H9 (cell line): ENCODE data around the gene TMEM178B. TPM values are rescaled to one million over a fixed set of nuclear protein-coding genes. Genes with fewer than 3 reads are reported as not detected.

Source experiments
- DNase-seq: peaks from one replicate; pipeline ENCODE4 v3.0.0-alpha.2; 2017
- H2AFZ ChIP-seq: one replicate; pipeline ENCODE4 v1.6.1; 2013; ENCODE audit warnings: mild to moderate bottlenecking, low read length, control low read depth, moderate library complexity
- H2AK5ac ChIP-seq: 2 replicates; pipeline ENCODE4 v1.6.1; 2013; ENCODE audit warnings: low read length, control low read depth, mixed read lengths; ENCODE audit not compliant: insufficient read length
- H2BK120ac ChIP-seq: one replicate; pipeline ENCODE4 v1.6.1; 2013; ENCODE audit warnings: low read depth, mild to moderate bottlenecking, low read length, control low read depth, inconsistent platforms; ENCODE audit not compliant: poor library complexity, severe bottlenecking
- H2BK12ac ChIP-seq: 2 replicates; pipeline ENCODE4 v1.6.1; 2013; ENCODE audit warnings: low read length, control low read depth, mixed read lengths, low read depth; ENCODE audit not compliant: insufficient read length
- H2BK15ac ChIP-seq: 2 replicates; pipeline ENCODE4 v1.6.1; 2013; ENCODE audit warnings: low read depth, low read length, control low read depth
- H2BK20ac ChIP-seq: one replicate; pipeline ENCODE4 v1.6.1; 2013; ENCODE audit warnings: low read depth, mild to moderate bottlenecking, low read length, control low read depth, inconsistent platforms; ENCODE audit not compliant: poor library complexity, severe bottlenecking
- H2BK5ac ChIP-seq: 2 replicates; pipeline ENCODE4 v1.6.1; 2013; ENCODE audit warnings: low read length, control low read depth, mixed read lengths; ENCODE audit not compliant: insufficient read length
- H3K14ac ChIP-seq: 2 replicates; pipeline ENCODE4 v1.6.1; 2013; ENCODE audit warnings: low read length, control low read depth; ENCODE audit not compliant: insufficient read depth
- H3K18ac ChIP-seq: 2 replicates; pipeline ENCODE4 v1.6.1; 2013; ENCODE audit warnings: low read depth, mild to moderate bottlenecking, mixed read lengths, low read length, control low read depth; ENCODE audit not compliant: insufficient read length
- H3K23ac ChIP-seq: 2 replicates; pipeline ENCODE4 v1.6.1; 2013; ENCODE audit warnings: low read length, control low read depth, mixed read lengths, low read depth; ENCODE audit not compliant: insufficient read length
- H3K23me2 ChIP-seq: 2 replicates; pipeline ENCODE4 v1.6.1; 2013; ENCODE audit warnings: low read depth, mild to moderate bottlenecking, mixed read lengths, low read length, control low read depth; ENCODE audit not compliant: insufficient read length, poor library complexity, severe bottlenecking
- H3K27ac ChIP-seq: 2 replicates; pipeline ENCODE4 v1.5.1; 2013; ENCODE audit warnings: low read length, control low read depth, mixed read lengths, low read depth; ENCODE audit not compliant: insufficient read length
- H3K27me3 ChIP-seq: 2 replicates; pipeline ENCODE4 v1.6.1; 2013; ENCODE audit warnings: low read length, control low read depth, inconsistent platforms; ENCODE audit not compliant: insufficient read depth
- H3K4ac ChIP-seq: 2 replicates; pipeline ENCODE4 v1.6.1; 2013; ENCODE audit warnings: low read depth, mild to moderate bottlenecking, control low read depth, inconsistent platforms, low read length, moderate library complexity
- H3K4me1 ChIP-seq: 2 replicates; pipeline ENCODE4 v1.6.1; 2013; ENCODE audit warnings: low read length, control low read depth, inconsistent platforms; ENCODE audit not compliant: insufficient read depth
- H3K4me2 ChIP-seq: 2 replicates; pipeline ENCODE4 v1.6.1; 2013; ENCODE audit warnings: low read length, control low read depth, mixed read lengths; ENCODE audit not compliant: insufficient read length, insufficient read depth
- H3K56ac ChIP-seq: 2 replicates; pipeline ENCODE4 v1.6.1; 2013; ENCODE audit warnings: low read depth, mild to moderate bottlenecking, mixed read lengths, low read length, control low read depth; ENCODE audit not compliant: insufficient read length
- H3K79me1 ChIP-seq: 2 replicates; pipeline ENCODE4 v1.6.1; 2013; ENCODE audit warnings: low read depth, mild to moderate bottlenecking, moderate library complexity, low read length, control low read depth, inconsistent platforms; ENCODE audit not compliant: insufficient read depth, poor library complexity, severe bottlenecking
- H3K79me2 ChIP-seq: 2 replicates; pipeline ENCODE4 v1.6.1; 2013; ENCODE audit warnings: low read length, control low read depth, inconsistent platforms; ENCODE audit not compliant: insufficient read depth
- H3K9ac ChIP-seq: 2 replicates; pipeline ENCODE4 v1.6.1; 2013; ENCODE audit warnings: low read length, control low read depth, mixed read lengths; ENCODE audit not compliant: insufficient read length; ENCODE audit errors: extremely low read depth
- H3K9me3 ChIP-seq: one replicate; pipeline ENCODE4 v1.6.1; 2013; ENCODE audit warnings: low read depth, low read length, inconsistent platforms; ENCODE audit not compliant: control insufficient read depth
- H3T11ph ChIP-seq: one replicate; pipeline ENCODE4 v1.6.1; 2013; ENCODE audit warnings: mild to moderate bottlenecking, low read length, control low read depth, inconsistent platforms
- H4K20me1 ChIP-seq: one replicate; pipeline ENCODE4 v1.6.1; 2013; ENCODE audit not compliant: control insufficient read depth, insufficient read length, insufficient read depth
- H4K5ac ChIP-seq: 2 replicates; pipeline ENCODE4 v1.6.1; 2013; ENCODE audit warnings: low read depth, mild to moderate bottlenecking, mixed read lengths, low read length, control low read depth; ENCODE audit not compliant: insufficient read length
- H4K8ac ChIP-seq: replicated peaks from 2 replicates; pipeline ENCODE4 v1.6.1; 2013; ENCODE audit warnings: low read length, control low read depth, mixed read lengths, low read depth; ENCODE audit not compliant: insufficient read length
- H4K91ac ChIP-seq: 2 replicates; pipeline ENCODE4 v1.6.1; 2013; ENCODE audit warnings: low read depth, mild to moderate bottlenecking, moderate library complexity, mixed read lengths, low read length, control low read depth; ENCODE audit not compliant: insufficient read length
- H3K27ac Mint-ChIP-seq, 3 experiments: 2 replicates in 2 of 3; 3 replicates in 1 of 3; pipeline ENCODE4 v1.8.0; 2020 to 2021; ENCODE audit warnings: mixed read lengths in 3 of 3, mild to moderate bottlenecking in 1 of 3, moderate library complexity in 1 of 3
- H3K27me3 Mint-ChIP-seq: 2 replicates; pipeline ENCODE4 v1.8.0; 2021; ENCODE audit warnings: low read depth, mild to moderate bottlenecking, moderate library complexity, mixed read lengths
- H3K36me3 Mint-ChIP-seq, 3 experiments: 2 replicates in 2 of 3; 3 replicates in 1 of 3; pipeline ENCODE4 v1.8.0; 2020 to 2021; ENCODE audit warnings: low read depth in 3 of 3, mixed read lengths in 3 of 3; ENCODE audit not compliant: insufficient read depth in 1 of 3
- H3K4me1 Mint-ChIP-seq, 2 experiments: 2 replicates each; pipeline ENCODE4 v1.8.0; 2020; ENCODE audit warnings: mixed read lengths in 2 of 2
- H3K4me3 Mint-ChIP-seq, 2 experiments: 2 replicates in 1 of 2; 3 replicates in 1 of 2; pipeline ENCODE4 v1.8.0; 2020 to 2021; ENCODE audit warnings: mild to moderate bottlenecking in 2 of 2, mixed read lengths in 2 of 2, moderate library complexity in 1 of 2
- H3K9me3 Mint-ChIP-seq, 2 experiments: 2 replicates in 1 of 2; 3 replicates in 1 of 2; pipeline ENCODE4 v1.8.0; 2020; ENCODE audit warnings: mild to moderate bottlenecking in 2 of 2, mixed read lengths in 2 of 2, moderate library complexity in 1 of 2
- WGBS: extraction: QIAGEN DNeasy Blood & Tissue Kit; methylation state at CpG from one replicate; pipeline ENCODE4 v1.1.7; 2013; ENCODE audit warnings: missing lambda C conversion rate, low lambda C conversion rate, mixed read lengths; ENCODE audit not compliant: insufficient read length; ENCODE audit errors: extremely low coverage; 5-methylcytosine and 5-hydroxymethylcytosine counted together
- total RNA-seq: library from RNA; stranded (reverse); gene quantifications from 2 replicates; pipeline ENCODE4 v1.2.1, GENCODE V29; 2021
- TF ChIP-seq, protein P1 (sequence below): fragments of 200-600 bp; sonication (generic); conservative IDR thresholded peaks from 3 replicates; pipeline ENCODE4 v1.8.0; 2021; ENCODE audit warnings: antibody characterized with exemption, mild to moderate bottlenecking

TMEM178B gene
- total RNA-seq, 1 experiment from 2014 or later = 11.3 TPM

DNA sequence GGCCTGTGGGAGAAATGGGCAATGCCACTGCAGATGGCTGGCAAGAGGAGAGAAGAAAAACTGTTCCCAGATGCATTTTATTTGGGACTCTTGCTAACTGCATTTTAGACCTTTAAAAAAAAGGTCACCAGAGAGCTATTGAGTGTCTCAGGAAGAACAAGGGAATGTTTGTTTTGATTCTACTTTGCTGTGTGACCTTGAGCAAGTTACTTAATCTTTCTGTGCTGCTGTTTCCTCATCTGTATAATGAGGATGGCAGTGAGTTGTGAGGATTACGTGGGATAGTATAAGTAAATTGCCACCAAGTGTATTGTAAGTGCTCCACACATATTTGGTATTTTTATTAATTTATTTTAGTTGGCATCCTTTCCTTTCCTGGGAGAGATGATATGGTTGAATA is 335.4 kb downstream of the TMEM178B start:
- no peaks in the 10 kb centered on the region for H3K79me2 ChIP-seq
- no peak overlapping the region for H2BK120ac ChIP-seq
- H3K4me1 Mint-ChIP-seq = peaks cover 55 to 56% of the 10 kb centered on the region in 2 experiments
- no peaks in the 10 kb centered on the region for H3K9me3 Mint-ChIP-seq
- H4K91ac ChIP-seq = no peak overlapping the region
- TF ChIP-seq, protein P1, sequence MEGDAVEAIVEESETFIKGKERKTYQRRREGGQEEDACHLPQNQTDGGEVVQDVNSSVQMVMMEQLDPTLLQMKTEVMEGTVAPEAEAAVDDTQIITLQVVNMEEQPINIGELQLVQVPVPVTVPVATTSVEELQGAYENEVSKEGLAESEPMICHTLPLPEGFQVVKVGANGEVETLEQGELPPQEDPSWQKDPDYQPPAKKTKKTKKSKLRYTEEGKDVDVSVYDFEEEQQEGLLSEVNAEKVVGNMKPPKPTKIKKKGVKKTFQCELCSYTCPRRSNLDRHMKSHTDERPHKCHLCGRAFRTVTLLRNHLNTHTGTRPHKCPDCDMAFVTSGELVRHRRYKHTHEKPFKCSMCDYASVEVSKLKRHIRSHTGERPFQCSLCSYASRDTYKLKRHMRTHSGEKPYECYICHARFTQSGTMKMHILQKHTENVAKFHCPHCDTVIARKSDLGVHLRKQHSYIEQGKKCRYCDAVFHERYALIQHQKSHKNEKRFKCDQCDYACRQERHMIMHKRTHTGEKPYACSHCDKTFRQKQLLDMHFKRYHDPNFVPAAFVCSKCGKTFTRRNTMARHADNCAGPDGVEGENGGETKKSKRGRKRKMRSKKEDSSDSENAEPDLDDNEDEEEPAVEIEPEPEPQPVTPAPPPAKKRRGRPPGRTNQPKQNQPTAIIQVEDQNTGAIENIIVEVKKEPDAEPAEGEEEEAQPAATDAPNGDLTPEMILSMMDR = no peak
- H3K9me3 ChIP-seq = no peaks in the 10 kb centered on the region
- no peak overlapping the region for H3K4ac ChIP-seq
- H4K5ac ChIP-seq = no peak overlapping the region
- no peak overlapping the region for H2AFZ ChIP-seq
- H3K56ac ChIP-seq = no peak overlapping the region
- WGBS = no CpG with 5 or more reads among the region's 1 CpG
- DNase-seq = no peak
- no peak overlapping the region for H3K27ac ChIP-seq
- H3K18ac ChIP-seq = no peak overlapping the region
- no peak overlapping the region for H2BK20ac ChIP-seq
- H3K27ac Mint-ChIP-seq = peak overlapping the region; percentile 54 to 99 (median 96); a peak in 4 of 7 replicates
- no peaks in the 10 kb centered on the region for H3K27me3 Mint-ChIP-seq
- no peak overlapping the region for H3K23ac ChIP-seq
- H3K36me3 Mint-ChIP-seq = peaks cover 0 to 4% (median 2%) of the 10 kb centered on the region in 3 experiments; a peak in 2 of 7 replicates
- no peaks in the 10 kb centered on the region for H4K20me1 ChIP-seq
- peaks cover 14% of the 10 kb centered on the region; the same call in 1 of the 2 replicates for H3K4me1 ChIP-seq
- no peak overlapping the region for H2AK5ac ChIP-seq
- no peak overlapping the region for H2BK5ac ChIP-seq
- no peak overlapping the region for H3K14ac ChIP-seq
- no peak overlapping the region for H3K9ac ChIP-seq
- H2BK12ac ChIP-seq = no peak overlapping the region
- H3K79me1 ChIP-seq = no peaks in the 10 kb centered on the region
- no peak overlapping the region for H4K8ac ChIP-seq
- no peak overlapping the region for H3K4me2 ChIP-seq
- H3T11ph ChIP-seq = no peak overlapping the region
- no peaks in the 10 kb centered on the region for H3K27me3 ChIP-seq
- no peaks in the 10 kb centered on the region for H3K23me2 ChIP-seq
- peak overlapping the region in 1 of 2 experiments; percentile 9; a peak in 2 of 5 replicates for H3K4me3 Mint-ChIP-seq
- H2BK15ac ChIP-seq = no peak overlapping the region
